NCI-H2196 treated with DMSO at 0.1 percent for 48 hours (cell line): ENCODE results near the gene NSD1.
"Not testable (repeated sequence)": the region's sequence is repeated elsewhere in the genome, so short reads cannot be mapped to it uniquely, and the experiment has no call there.

ENCODE experiments used
- DNase-seq: peaks from one replicate; lab custom pipeline; 2025; ENCODE audit not compliant: unreplicated experiment; lab: John Stamatoyannopoulos, UW

Gene NSD1

GRCh38 chr5:177325868-177326381 is 192.4 kb downstream of the NSD1 start:
- no peak for DNase-seq

- DNase-seq, result no peak
These were observed 194.3 kb downstream of the NSD1 start for GRCh38 chr5:177327539-177328522.

- no peak for DNase-seq
These were observed 195.1 kb downstream of the NSD1 start for GRCh38 chr5:177328545-177329231.

- DNase-seq, result no peak
These were observed 196.3 kb downstream of the NSD1 start for GRCh38 chr5:177329883-177330282.

- DNase-seq, result no peak
These were observed 197.6 kb downstream of the NSD1 start for GRCh38 chr5:177330991-177331842.

GRCh38 chr5:177332031-177332895 is 198.7 kb downstream of the NSD1 start:
- no peak for DNase-seq

GRCh38 chr5:177332896-177333260 is 199.3 kb downstream of the NSD1 start:
- no peak for DNase-seq

GRCh38 chr5:177333420-177334154 is 200.0 kb downstream of the NSD1 start:
- DNase-seq, result no peak

- no peak for DNase-seq
These were observed 200.6 kb downstream of the NSD1 start for GRCh38 chr5:177334155-177334551.

GRCh38 chr5:177334781-177335700 is 201.5 kb downstream of the NSD1 start:
- no peak for DNase-seq

- DNase-seq, result no peak
These were observed 202.1 kb downstream of the NSD1 start for GRCh38 chr5:177335701-177336065.

GRCh38 chr5:177336112-177336511 is 202.5 kb downstream of the NSD1 start:
- DNase-seq, result peak; percentile 32

GRCh38 chr5:177336603-177337494 is 203.3 kb downstream of the NSD1 start:
- no peak for DNase-seq

- no peak for DNase-seq
These were observed 204.9 kb downstream of the NSD1 start for GRCh38 chr5:177338251-177339106.

- peak; percentile 13 for DNase-seq
These were observed 205.6 kb downstream of the NSD1 start for GRCh38 chr5:177339107-177339638.

GRCh38 chr5:177343000-177343399 is 209.4 kb downstream of the NSD1 start:
- not testable (repeated sequence) for DNase-seq
